HG03354 (cell line): ENCODE data around the gene DGLUCY.
"Not testable (repeated sequence)": the region's sequence is repeated elsewhere in the genome, so short reads cannot be mapped to it uniquely, and the experiment has no call there.

ENCODE experiments used
- ATAC-seq: cut with Tn5 transposase; IDR thresholded peaks from one replicate; pipeline ENCODE4 v1.9.1; 2021; ENCODE audit warnings: mild to moderate bottlenecking; ENCODE audit not compliant: unreplicated experiment, poor library complexity, severe bottlenecking

DGLUCY gene

GRCh38 chr14:91103116-91103515 lies 10.8 kb upstream of the DGLUCY start:
- ATAC-seq = no peak

GRCh38 chr14:91108941-91109611 lies 4.8 kb upstream of the DGLUCY start:
- ATAC-seq = no peak

GRCh38 chr14:91111443-91111842 lies 2.4 kb upstream of the DGLUCY start:
- ATAC-seq = no peak

- ATAC-seq = no peak
These were observed 1.7 kb upstream of the DGLUCY start for GRCh38 chr14:91112194-91112593.

GRCh38 chr14:91114079-91115065 lies 499 bp downstream of the DGLUCY start:
- peak; percentile 86 for ATAC-seq

- ATAC-seq = no peak
These were observed 2.3 kb downstream of the DGLUCY start for GRCh38 chr14:91115986-91116770.

GRCh38 chr14:91116913-91117588 lies 3.2 kb downstream of the DGLUCY start:
- ATAC-seq = no peak

GRCh38 chr14:91117960-91118359 lies 4.1 kb downstream of the DGLUCY start:
- ATAC-seq = no peak

- no peak for ATAC-seq
These were observed 4.7 kb downstream of the DGLUCY start for GRCh38 chr14:91118511-91119068.

GRCh38 chr14:91119556-91120311 lies 5.9 kb downstream of the DGLUCY start:
- ATAC-seq = no peak

- ATAC-seq = no peak
These were observed 9.3 kb downstream of the DGLUCY start for GRCh38 chr14:91123201-91123600.

- not testable (repeated sequence) for ATAC-seq
These were observed 10.8 kb downstream of the DGLUCY start for GRCh38 chr14:91124406-91125270.

GRCh38 chr14:91125271-91125660 lies 11.4 kb downstream of the DGLUCY start:
- no peak for ATAC-seq

GRCh38 chr14:91125801-91126200 lies 11.9 kb downstream of the DGLUCY start:
- no peak for ATAC-seq

- ATAC-seq = no peak
These were observed 12.9 kb downstream of the DGLUCY start for GRCh38 chr14:91126761-91127160.

- ATAC-seq = no peak
These were observed 13.5 kb downstream of the DGLUCY start for GRCh38 chr14:91127401-91127801.

GRCh38 chr14:91127924-91128323 lies 14.1 kb downstream of the DGLUCY start:
- ATAC-seq = no peak

- no peak for ATAC-seq
These were observed 14.8 kb downstream of the DGLUCY start for GRCh38 chr14:91128699-91129098.
